Loucy (cell line): Measurements from ENCODE around the gene BAAT.

Experiments used
- H2AFZ ChIP-seq: fragments of 200-600 bp; sonication (generic); 2 replicates; pipeline ENCODE4 v1.6.0; 2016; ENCODE audit warnings: antibody characterized with exemption, mild to moderate bottlenecking, low read length, moderate library complexity
- H3F3A ChIP-seq: fragments of 200-600 bp; 2 replicates; pipeline ENCODE4 v1.6.0; 2016; ENCODE audit warnings: antibody characterized with exemption, low read depth, mild to moderate bottlenecking
- H3K27me3 ChIP-seq: fragments of 200-600 bp; sonication (generic); 2 replicates; pipeline ENCODE4 v1.6.1; 2014; ENCODE audit warnings: low read length, mild to moderate bottlenecking; ENCODE audit not compliant: insufficient read depth, poor library complexity, severe bottlenecking
- H3K36me3 ChIP-seq: fragments of 200-600 bp; sonication (generic); 2 replicates; pipeline ENCODE4 v1.6.1; 2016; ENCODE audit warnings: low read length; ENCODE audit not compliant: insufficient read depth
- H3K4me1 ChIP-seq: fragments of 200-600 bp; sonication (generic); 2 replicates; pipeline ENCODE4 v1.5.1; 2014; ENCODE audit warnings: low read length, mild to moderate bottlenecking; ENCODE audit not compliant: insufficient read depth, poor library complexity, severe bottlenecking
- H3K4me2 ChIP-seq: fragments of 200-600 bp; sonication (generic); 2 replicates; pipeline ENCODE4 v1.6.0; 2014; ENCODE audit warnings: antibody characterized with exemption, low read length, low read depth, mild to moderate bottlenecking; ENCODE audit not compliant: poor library complexity, severe bottlenecking
- H3K4me3 ChIP-seq: fragments of 200-600 bp; sonication (generic); 2 replicates; pipeline ENCODE4 v1.5.1; 2014; ENCODE audit warnings: low read length, mild to moderate bottlenecking, mixed read lengths; ENCODE audit not compliant: poor library complexity, severe bottlenecking
- H3K79me2 ChIP-seq: fragments of 200-600 bp; sonication (generic); 2 replicates; pipeline ENCODE4 v1.6.1; 2014; ENCODE audit warnings: low read length; ENCODE audit not compliant: insufficient read depth
- H3K9ac ChIP-seq: fragments of 200-600 bp; sonication (generic); 2 replicates; pipeline ENCODE4 v1.6.0; 2014; ENCODE audit warnings: mild to moderate bottlenecking, low read depth, low read length, moderate library complexity; ENCODE audit not compliant: poor library complexity, severe bottlenecking
- H3K9me2 ChIP-seq: fragments of 200-600 bp; sonication (generic); replicated peaks from 2 replicates; pipeline ENCODE4 v1.6.1; 2016; ENCODE audit warnings: low read depth, low read length, mixed read lengths
- H3K9me3 ChIP-seq: fragments of 200-600 bp; sonication (generic); 2 replicates; pipeline ENCODE4 v1.6.1; 2014; ENCODE audit warnings: mild to moderate bottlenecking, antibody characterized with exemption, low read length, low read depth; ENCODE audit not compliant: insufficient read depth
- H4K20me1 ChIP-seq: fragments of 200-600 bp; sonication (generic); 2 replicates; pipeline ENCODE4 v1.6.0; 2014; ENCODE audit warnings: antibody characterized with exemption, low read length, mild to moderate bottlenecking; ENCODE audit not compliant: insufficient read depth, poor library complexity, severe bottlenecking
- CTCF ChIP-seq: fragments of 200-600 bp; sonication (generic); conservative IDR thresholded peaks from 2 replicates; pipeline ENCODE4 v1.5.1; 2014; ENCODE audit warnings: mild to moderate bottlenecking, antibody characterized with exemption, low read length
- EZH2phosphoT487 ChIP-seq: fragments of 200-600 bp; IDR thresholded peaks from 2 replicates; pipeline ENCODE4 v1.6.1; 2018; ENCODE audit warnings: antibody characterized with exemption, mild to moderate bottlenecking, moderate library complexity, borderline replicate concordance

The BAAT gene

GRCh38 chr9:101429736-101430135, 44.9 kb upstream of the BAAT start:
- H3K4me1 ChIP-seq, result no peaks in the 10 kb centered on the region
- no peaks in the 10 kb centered on the region for H3K9me3 ChIP-seq
- H3K4me2 ChIP-seq, result no peak overlapping the region
- TF ChIP-seq EZH2phosphoT487 (no peak), CTCF (no peak)
- no peaks in the 10 kb centered on the region for H3K27me3 ChIP-seq
- no peaks in the 10 kb centered on the region for H3K9me2 ChIP-seq
- no peaks in the 10 kb centered on the region for H3K36me3 ChIP-seq
- H3K9ac ChIP-seq, result no peak overlapping the region
- H2AFZ ChIP-seq, result no peak overlapping the region
- H3K4me3 ChIP-seq, result no peak overlapping the region
- H3F3A ChIP-seq, result no peaks in the 10 kb centered on the region
- no peaks in the 10 kb centered on the region for H3K79me2 ChIP-seq
- H4K20me1 ChIP-seq, result no peaks in the 10 kb centered on the region

GRCh38 chr9:101428909-101429308, 44.1 kb upstream of the BAAT start:
- no peak overlapping the region for H3K4me3 ChIP-seq
- H4K20me1 ChIP-seq, result no peaks in the 10 kb centered on the region
- H3K27me3 ChIP-seq, result no peaks in the 10 kb centered on the region
- no peak overlapping the region for H3K4me2 ChIP-seq
- H3K4me1 ChIP-seq, result no peaks in the 10 kb centered on the region
- H3F3A ChIP-seq, result no peaks in the 10 kb centered on the region
- no peaks in the 10 kb centered on the region for H3K9me3 ChIP-seq
- no peaks in the 10 kb centered on the region for H3K79me2 ChIP-seq
- H2AFZ ChIP-seq, result no peak overlapping the region
- no peaks in the 10 kb centered on the region for H3K36me3 ChIP-seq
- no peaks in the 10 kb centered on the region for H3K9me2 ChIP-seq
- no peak overlapping the region for H3K9ac ChIP-seq
- TF ChIP-seq EZH2phosphoT487 (no peak), CTCF (no peak)

- Histone ChIP-seq H4K20me1 (no peaks in the 10 kb centered on the region), H3K36me3 (no peaks in the 10 kb centered on the region), H3K4me2 (no peak overlapping the region), H3K9me3 (no peaks in the 10 kb centered on the region), H3K9me2 (no peaks in the 10 kb centered on the region), H2AFZ (no peak overlapping the region), H3F3A (no peaks in the 10 kb centered on the region), H3K27me3 (no peaks in the 10 kb centered on the region), H3K79me2 (no peaks in the 10 kb centered on the region), H3K9ac (no peak overlapping the region), H3K4me3 (no peak overlapping the region), H3K4me1 (no peaks in the 10 kb centered on the region)
- TF ChIP-seq CTCF (no peak), EZH2phosphoT487 (no peak)
Measured at GRCh38 chr9:101427957-101428655, 43.3 kb upstream of the BAAT start.
